A549 (cell line): ENCODE measurements around the gene SLC16A12.

Experiments used
- CBX8 ChIP-seq: fragments of 200-600 bp; sonication (generic); IDR thresholded peaks from 2 replicates; pipeline ENCODE4 v1.6.1; 2016
- CHD2 ChIP-seq: fragments of 150-350 bp; IDR thresholded peaks from 2 replicates; pipeline ENCODE4 v1.6.1; 2014; ENCODE audit warnings: low read length; ENCODE audit not compliant: partially characterized antibody
- HDAC2 ChIP-seq: fragments of 200-600 bp; sonication (generic); IDR thresholded peaks from 2 replicates; pipeline ENCODE4 v1.6.1; 2016
- PHF8 ChIP-seq: fragments of 200-600 bp; sonication (generic); IDR thresholded peaks from 2 replicates; pipeline ENCODE4 v1.6.1; 2016; ENCODE audit warnings: low read depth, mild to moderate bottlenecking, antibody characterized with exemption, moderate library complexity, borderline replicate concordance
- POLR2A ChIP-seq: IDR thresholded peaks from 2 replicates; pipeline ENCODE4 v1.6.1; 2012; ENCODE audit warnings: mild to moderate bottlenecking, low read length
- SREBF2 ChIP-seq: fragments of 450-650 bp; IDR thresholded peaks from 2 replicates; pipeline ENCODE4 v1.6.1; 2014; ENCODE audit warnings: mild to moderate bottlenecking, moderate library complexity
- TF ChIP-seq, protein P1 (sequence below): fragments of 150-350 bp; IDR thresholded peaks from 2 replicates; pipeline ENCODE4 v1.6.1; 2014; ENCODE audit warnings: low read depth, mild to moderate bottlenecking, low read length
- TF ChIP-seq, protein P2 (sequence below): IDR thresholded peaks from 2 replicates; pipeline ENCODE4 v1.6.1; 2012
- TF ChIP-seq, protein P3 (sequence below): fragments of >200 bp; sonication (Bioruptor Twin); formaldehyde crosslinking; IDR thresholded peaks from 3 replicates; pipeline ENCODE4 v1.5.1; 2016

DNA sequence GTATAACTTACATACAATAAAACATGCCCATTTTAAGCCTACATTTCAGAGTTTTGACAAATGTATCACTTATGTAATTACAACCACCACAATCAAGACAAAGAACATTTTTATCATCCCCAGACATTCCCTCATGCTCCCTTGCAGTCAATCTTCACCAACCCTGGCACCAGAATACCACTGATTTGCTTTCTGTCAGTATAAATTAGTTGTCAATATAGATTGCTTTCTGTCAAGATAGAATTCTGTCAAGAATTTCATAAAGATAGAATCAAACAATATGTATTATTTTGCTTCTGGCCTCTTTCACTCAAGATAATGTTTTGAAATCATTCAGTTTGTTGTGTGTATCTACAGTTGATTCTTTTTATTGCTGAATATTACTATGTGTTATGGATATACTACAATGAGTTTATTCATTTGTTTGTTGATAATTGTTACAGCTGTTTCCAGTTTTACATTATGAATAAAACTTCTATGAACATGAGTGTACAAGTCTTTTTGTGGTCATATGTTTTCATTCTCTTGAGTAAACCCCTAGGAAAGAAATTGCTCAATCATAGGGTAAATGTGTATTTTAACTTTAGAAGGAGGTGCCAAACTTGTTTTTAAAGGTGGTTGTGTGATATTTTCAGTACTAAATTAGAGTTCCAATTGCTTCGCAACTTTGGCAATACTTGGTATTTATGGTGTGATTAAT lies 64.1 kb downstream of the SLC16A12 start:
- no peak for TF ChIP-seq CHD2
- no peak for TF ChIP-seq CBX8
- TF ChIP-seq HDAC2, result no peak
- TF ChIP-seq PHF8, result no peak
- TF ChIP-seq, protein P1, sequence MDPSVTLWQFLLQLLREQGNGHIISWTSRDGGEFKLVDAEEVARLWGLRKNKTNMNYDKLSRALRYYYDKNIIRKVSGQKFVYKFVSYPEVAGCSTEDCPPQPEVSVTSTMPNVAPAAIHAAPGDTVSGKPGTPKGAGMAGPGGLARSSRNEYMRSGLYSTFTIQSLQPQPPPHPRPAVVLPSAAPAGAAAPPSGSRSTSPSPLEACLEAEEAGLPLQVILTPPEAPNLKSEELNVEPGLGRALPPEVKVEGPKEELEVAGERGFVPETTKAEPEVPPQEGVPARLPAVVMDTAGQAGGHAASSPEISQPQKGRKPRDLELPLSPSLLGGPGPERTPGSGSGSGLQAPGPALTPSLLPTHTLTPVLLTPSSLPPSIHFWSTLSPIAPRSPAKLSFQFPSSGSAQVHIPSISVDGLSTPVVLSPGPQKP, result no peak
- TF ChIP-seq, protein P2, sequence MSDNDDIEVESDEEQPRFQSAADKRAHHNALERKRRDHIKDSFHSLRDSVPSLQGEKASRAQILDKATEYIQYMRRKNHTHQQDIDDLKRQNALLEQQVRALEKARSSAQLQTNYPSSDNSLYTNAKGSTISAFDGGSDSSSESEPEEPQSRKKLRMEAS, result no peak
- TF ChIP-seq, protein P3, sequence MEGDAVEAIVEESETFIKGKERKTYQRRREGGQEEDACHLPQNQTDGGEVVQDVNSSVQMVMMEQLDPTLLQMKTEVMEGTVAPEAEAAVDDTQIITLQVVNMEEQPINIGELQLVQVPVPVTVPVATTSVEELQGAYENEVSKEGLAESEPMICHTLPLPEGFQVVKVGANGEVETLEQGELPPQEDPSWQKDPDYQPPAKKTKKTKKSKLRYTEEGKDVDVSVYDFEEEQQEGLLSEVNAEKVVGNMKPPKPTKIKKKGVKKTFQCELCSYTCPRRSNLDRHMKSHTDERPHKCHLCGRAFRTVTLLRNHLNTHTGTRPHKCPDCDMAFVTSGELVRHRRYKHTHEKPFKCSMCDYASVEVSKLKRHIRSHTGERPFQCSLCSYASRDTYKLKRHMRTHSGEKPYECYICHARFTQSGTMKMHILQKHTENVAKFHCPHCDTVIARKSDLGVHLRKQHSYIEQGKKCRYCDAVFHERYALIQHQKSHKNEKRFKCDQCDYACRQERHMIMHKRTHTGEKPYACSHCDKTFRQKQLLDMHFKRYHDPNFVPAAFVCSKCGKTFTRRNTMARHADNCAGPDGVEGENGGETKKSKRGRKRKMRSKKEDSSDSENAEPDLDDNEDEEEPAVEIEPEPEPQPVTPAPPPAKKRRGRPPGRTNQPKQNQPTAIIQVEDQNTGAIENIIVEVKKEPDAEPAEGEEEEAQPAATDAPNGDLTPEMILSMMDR, result no peak
- no peak for TF ChIP-seq POLR2A
- TF ChIP-seq SREBF2, result no peak
